DND-41 (cell line): ENCODE results near the gene ELL2.

Experiments used
- ATAC-seq: fragments of 200-7000 bp; cut with Tn5 transposase; 3 replicates; pipeline ENCODE4 v1.9.1; 2021; ENCODE audit warnings: low read depth; ENCODE audit not compliant: insufficient read depth
- DNase-seq: peaks from one replicate; pipeline ENCODE4 v3.0.0-alpha.2; 2020
- H2AFZ ChIP-seq: 2 replicates; pipeline ENCODE4 v1.6.0; 2012; ENCODE audit warnings: low read depth, low read length
- H3K27ac ChIP-seq: 2 replicates; pipeline ENCODE4 v1.5.1; 2012; ENCODE audit warnings: low read length, inconsistent platforms
- H3K27me3 ChIP-seq: fragments of 200-600 bp; sonication (generic); 2 replicates; pipeline ENCODE4 v1.6.0; 2012; ENCODE audit warnings: low read length, mild to moderate bottlenecking, inconsistent platforms; ENCODE audit not compliant: insufficient read depth, poor library complexity
- H3K36me3 ChIP-seq: 2 replicates; pipeline ENCODE4 v1.5.1; 2012; ENCODE audit warnings: low read length, inconsistent platforms; ENCODE audit not compliant: insufficient read depth
- H3K4me1 ChIP-seq: 2 replicates; pipeline ENCODE4 v1.5.1; 2012; ENCODE audit warnings: mild to moderate bottlenecking, low read length; ENCODE audit not compliant: insufficient read depth
- H3K4me2 ChIP-seq: 2 replicates; pipeline ENCODE4 v1.6.0; 2012; ENCODE audit warnings: mild to moderate bottlenecking, moderate library complexity, low read length, inconsistent platforms; ENCODE audit not compliant: insufficient read depth
- H3K4me3 ChIP-seq, 2 experiments: fragments of 200-600 bp in 1 of 2; shearing (Covaris generic) in 1 of 2; 2 replicates each; pipeline ENCODE4 v1.5.1; 2012 to 2016; ENCODE audit warnings: inconsistent platforms in 2 of 2, low read length in 2 of 2, mild to moderate bottlenecking in 2 of 2, low read depth in 1 of 2, moderate library complexity in 1 of 2
- H3K79me2 ChIP-seq: 2 replicates; pipeline ENCODE4 v1.6.0; 2012; ENCODE audit warnings: low read length, inconsistent platforms; ENCODE audit not compliant: insufficient read depth
- H3K9ac ChIP-seq: 2 replicates; pipeline ENCODE4 v1.6.0; 2012; ENCODE audit warnings: low read depth, mild to moderate bottlenecking, inconsistent platforms, low read length, moderate library complexity
- H3K9me3 ChIP-seq: 2 replicates; pipeline ENCODE4 v1.5.1; 2012; ENCODE audit warnings: low read length, moderate library complexity, mild to moderate bottlenecking, inconsistent platforms; ENCODE audit not compliant: insufficient read depth, severe bottlenecking
- H4K20me1 ChIP-seq: 2 replicates; pipeline ENCODE4 v1.6.0; 2012; ENCODE audit warnings: low read length; ENCODE audit not compliant: insufficient read depth
- EZH2 ChIP-seq: IDR thresholded peaks from 3 replicates; pipeline ENCODE4 v1.6.1; 2012; ENCODE audit warnings: borderline replicate concordance, low read depth, mild to moderate bottlenecking, moderate library complexity, low read length, inconsistent platforms; ENCODE audit not compliant: severe bottlenecking
- TF ChIP-seq, protein P1 (sequence below): IDR thresholded peaks from 2 replicates; pipeline ENCODE4 v1.5.1; 2012; ENCODE audit warnings: borderline replicate concordance, low read length, moderate library complexity, mild to moderate bottlenecking; ENCODE audit not compliant: poor library complexity, severe bottlenecking; ENCODE audit errors: extremely low read depth

The ELL2 gene

DNA sequence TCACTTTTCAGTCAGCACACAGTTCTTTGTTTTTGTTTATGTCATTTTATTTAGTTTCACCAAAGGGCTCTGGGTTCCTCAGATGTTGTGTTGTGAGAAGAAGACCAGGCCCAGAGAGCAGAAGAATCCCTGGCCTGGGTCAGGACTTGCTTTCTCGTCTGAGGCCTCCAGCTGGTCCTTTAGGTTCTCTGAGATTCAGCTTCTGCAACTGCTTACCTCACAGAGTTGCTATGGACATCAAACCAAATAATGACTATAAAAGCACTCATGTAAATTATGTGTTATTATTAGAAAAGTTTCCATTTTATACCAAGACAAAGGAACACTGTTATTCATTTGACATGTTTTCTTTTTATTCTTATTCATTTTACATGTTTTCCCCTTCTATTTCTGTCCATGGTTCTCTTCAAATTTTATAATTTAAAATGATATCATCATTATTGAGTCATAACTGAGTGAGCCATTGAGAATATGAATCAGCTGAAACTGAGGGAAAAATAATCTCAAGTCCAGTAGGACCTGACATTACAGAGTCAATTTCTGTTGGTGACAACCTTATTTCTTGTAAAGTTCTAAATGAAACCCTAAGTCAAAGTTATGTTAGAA is 95.1 kb downstream of the ELL2 start:
- no peak overlapping the region for H2AFZ ChIP-seq
- no peaks in the 10 kb centered on the region for H4K20me1 ChIP-seq
- no peak overlapping the region for H3K4me3 ChIP-seq
- H3K9ac ChIP-seq = no peak overlapping the region
- peaks cover 50% of the 10 kb centered on the region for H3K4me1 ChIP-seq
- H3K36me3 ChIP-seq = no peaks in the 10 kb centered on the region
- H3K27me3 ChIP-seq = no peaks in the 10 kb centered on the region
- no peak for ATAC-seq
- no peak for DNase-seq
- TF ChIP-seq EZH2 = no peak
- TF ChIP-seq, protein P1, sequence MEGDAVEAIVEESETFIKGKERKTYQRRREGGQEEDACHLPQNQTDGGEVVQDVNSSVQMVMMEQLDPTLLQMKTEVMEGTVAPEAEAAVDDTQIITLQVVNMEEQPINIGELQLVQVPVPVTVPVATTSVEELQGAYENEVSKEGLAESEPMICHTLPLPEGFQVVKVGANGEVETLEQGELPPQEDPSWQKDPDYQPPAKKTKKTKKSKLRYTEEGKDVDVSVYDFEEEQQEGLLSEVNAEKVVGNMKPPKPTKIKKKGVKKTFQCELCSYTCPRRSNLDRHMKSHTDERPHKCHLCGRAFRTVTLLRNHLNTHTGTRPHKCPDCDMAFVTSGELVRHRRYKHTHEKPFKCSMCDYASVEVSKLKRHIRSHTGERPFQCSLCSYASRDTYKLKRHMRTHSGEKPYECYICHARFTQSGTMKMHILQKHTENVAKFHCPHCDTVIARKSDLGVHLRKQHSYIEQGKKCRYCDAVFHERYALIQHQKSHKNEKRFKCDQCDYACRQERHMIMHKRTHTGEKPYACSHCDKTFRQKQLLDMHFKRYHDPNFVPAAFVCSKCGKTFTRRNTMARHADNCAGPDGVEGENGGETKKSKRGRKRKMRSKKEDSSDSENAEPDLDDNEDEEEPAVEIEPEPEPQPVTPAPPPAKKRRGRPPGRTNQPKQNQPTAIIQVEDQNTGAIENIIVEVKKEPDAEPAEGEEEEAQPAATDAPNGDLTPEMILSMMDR = no peak
- no peak overlapping the region for H3K27ac ChIP-seq
- no peak overlapping the region for H3K4me2 ChIP-seq
- no peaks in the 10 kb centered on the region for H3K9me3 ChIP-seq
- H3K79me2 ChIP-seq = no peaks in the 10 kb centered on the region

- no peak for TF ChIP-seq EZH2
- TF ChIP-seq, protein P1 = no peak
- Histone ChIP-seq H3K9ac (no peak overlapping the region), H4K20me1 (no peaks in the 10 kb centered on the region), H3K4me2 (no peak overlapping the region), H3K4me1 (peaks cover 38% of the 10 kb centered on the region), H3K27me3 (no peaks in the 10 kb centered on the region), H3K36me3 (no peaks in the 10 kb centered on the region), H3K79me2 (no peaks in the 10 kb centered on the region), H3K9me3 (no peaks in the 10 kb centered on the region), H2AFZ (no peak overlapping the region), H3K4me3 (no peak overlapping the region), H3K27ac (no peak overlapping the region)
- no peak for ATAC-seq
- no peak for DNase-seq
These were observed 96.6 kb downstream of the ELL2 start for GRCh38 chr5:95864944-95865504.

- H3K9ac ChIP-seq = no peak overlapping the region
- no peak for DNase-seq
- no peaks in the 10 kb centered on the region for H3K27me3 ChIP-seq
These were observed 97.2 kb downstream of the ELL2 start for GRCh38 chr5:95864456-95864855.

More at GRCh38 chr5:95864456-95864855, 97.2 kb downstream of the ELL2 start:
- Histone ChIP-seq H4K20me1 (no peaks in the 10 kb centered on the region), H3K4me2 (no peak overlapping the region), H3K27ac (no peak overlapping the region), H3K79me2 (no peaks in the 10 kb centered on the region), H3K9me3 (no peaks in the 10 kb centered on the region), H2AFZ (no peak overlapping the region), H3K36me3 (no peaks in the 10 kb centered on the region), H3K4me3 (no peak overlapping the region), H3K4me1 (peaks cover 38% of the 10 kb centered on the region)
- no peak for ATAC-seq
- TF ChIP-seq, protein P1 = no peak
- TF ChIP-seq EZH2 = no peak
